GM18517 (cell line): Measurements from ENCODE around the gene HBP1.
A peak's percentile ranks its signal among the peaks of the same experiment; 100 is the strongest.
"Not testable (repeated sequence)": the region's sequence is repeated elsewhere in the genome, so short reads cannot be mapped to it uniquely, and the experiment has no call there.

Experiments used
- ATAC-seq: cut with Tn5 transposase; IDR thresholded peaks from one replicate; pipeline ENCODE4 v1.9.1; 2021; ENCODE audit warnings: mild to moderate bottlenecking, moderate library complexity; ENCODE audit not compliant: unreplicated experiment

The HBP1 gene

DNA sequence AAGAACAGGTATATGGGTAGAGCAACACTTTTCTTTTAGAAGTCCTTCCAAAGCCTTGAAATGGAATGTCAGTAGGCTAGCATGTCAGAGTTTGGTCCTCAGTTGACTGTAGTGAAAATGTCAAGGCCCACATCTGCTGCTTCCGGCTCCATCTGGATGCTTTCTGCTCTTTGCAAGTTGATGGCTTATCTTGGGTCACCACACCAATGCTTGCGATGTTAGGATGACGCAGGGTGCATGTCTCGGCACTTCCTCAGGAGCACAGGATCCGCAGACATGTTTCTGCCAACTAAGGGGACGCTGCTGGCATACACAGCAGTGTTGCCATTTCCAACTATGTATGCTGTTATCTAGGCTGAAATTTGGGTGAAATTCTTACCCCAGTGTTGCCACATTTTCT is 14.0 kb upstream of the HBP1 start:
- ATAC-seq, result no peak

DNA sequence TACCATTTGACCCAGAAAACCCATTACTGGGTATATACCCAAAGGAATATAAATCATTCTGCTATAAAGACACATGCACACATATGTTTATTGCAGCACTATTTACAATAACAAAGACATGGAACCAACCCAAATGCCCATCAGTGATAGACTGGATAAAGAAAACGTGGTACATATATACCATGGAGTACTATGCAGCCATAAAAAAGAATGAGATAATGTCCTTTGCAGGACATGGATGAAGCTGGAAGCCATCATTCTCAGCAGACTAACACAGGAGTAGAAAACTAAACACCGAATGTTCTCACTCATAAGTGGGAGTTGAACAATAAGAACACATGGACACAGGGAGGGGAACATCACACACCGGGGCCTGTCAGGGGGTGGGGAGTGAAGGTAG is 13.1 kb upstream of the HBP1 start:
- ATAC-seq, result not testable (repeated sequence)

DNA sequence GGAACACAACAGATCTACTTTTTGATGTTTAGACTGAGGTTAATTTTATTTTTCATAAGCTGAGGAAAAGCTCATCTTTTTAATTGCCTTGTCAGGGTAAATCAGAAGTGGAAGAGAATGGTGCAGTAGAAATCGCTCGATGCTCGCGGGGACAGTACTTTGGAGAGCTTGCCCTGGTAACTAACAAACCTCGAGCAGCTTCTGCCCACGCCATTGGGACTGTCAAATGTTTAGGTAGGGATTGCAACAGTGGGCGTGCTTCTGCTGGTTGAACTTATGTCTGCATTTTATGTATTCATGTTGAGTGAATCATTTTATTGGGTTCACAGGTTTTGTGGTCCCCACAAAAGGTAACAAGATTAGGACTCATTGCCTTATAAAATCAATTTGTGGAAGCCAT is 11.7 kb upstream of the HBP1 start:
- ATAC-seq, result no peak

DNA sequence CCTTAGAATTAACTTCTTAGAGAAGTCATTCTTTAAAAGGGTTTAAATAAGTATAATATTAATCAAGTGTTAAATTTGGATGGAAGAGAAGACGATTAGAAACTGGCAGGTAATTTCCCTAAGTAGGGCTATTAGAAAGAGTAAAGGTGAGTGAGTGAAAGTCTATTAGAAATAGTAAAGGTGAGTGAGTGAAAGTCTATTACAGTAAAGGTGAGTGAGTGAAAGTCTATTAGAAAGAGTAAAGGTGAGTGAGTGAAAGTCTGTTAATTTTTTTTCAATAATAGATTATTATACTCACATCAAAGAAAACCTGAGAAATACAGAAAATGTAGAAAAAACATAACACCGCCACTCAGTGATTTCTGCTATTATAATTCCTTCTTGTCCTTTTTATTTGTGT is 10.8 kb upstream of the HBP1 start:
- no peak for ATAC-seq

DNA sequence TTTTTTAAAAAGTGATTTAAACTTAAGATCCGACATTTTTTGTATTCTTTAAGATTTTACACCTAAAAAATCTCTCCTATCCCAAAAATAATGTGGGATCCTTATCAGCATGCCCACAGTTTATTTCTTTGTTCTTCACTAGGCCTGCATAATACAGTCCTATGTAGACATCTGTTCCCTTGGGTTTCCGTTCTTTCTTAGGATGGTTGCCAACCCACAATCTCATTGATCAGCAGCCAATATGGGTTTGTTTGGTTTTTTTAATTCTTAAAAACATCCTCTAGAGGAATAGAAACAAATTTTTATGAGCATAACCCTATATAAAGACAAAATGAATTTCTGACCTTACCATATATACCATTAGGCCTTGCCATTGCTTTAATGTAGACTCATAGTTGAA is 8.4 kb upstream of the HBP1 start:
- no peak for ATAC-seq

DNA sequence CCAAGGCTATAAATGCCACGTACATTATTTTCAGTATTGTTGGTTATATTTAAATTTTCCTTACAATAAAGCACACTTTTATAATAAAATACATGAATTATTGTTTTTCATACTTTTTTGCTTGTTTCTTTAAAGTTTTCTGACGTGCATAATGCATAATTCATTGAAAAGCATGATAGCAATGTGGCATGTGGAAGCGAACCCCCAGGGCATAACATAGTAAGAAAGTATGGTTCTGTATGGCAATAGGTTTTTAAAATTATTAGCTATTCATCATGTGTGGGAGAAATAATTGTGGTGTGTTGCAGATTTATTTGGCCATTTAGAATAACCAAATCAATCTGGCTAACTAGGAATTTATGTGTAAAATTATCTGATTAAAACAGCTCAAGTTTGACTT is 7.4 kb upstream of the HBP1 start:
- ATAC-seq, result no peak

DNA sequence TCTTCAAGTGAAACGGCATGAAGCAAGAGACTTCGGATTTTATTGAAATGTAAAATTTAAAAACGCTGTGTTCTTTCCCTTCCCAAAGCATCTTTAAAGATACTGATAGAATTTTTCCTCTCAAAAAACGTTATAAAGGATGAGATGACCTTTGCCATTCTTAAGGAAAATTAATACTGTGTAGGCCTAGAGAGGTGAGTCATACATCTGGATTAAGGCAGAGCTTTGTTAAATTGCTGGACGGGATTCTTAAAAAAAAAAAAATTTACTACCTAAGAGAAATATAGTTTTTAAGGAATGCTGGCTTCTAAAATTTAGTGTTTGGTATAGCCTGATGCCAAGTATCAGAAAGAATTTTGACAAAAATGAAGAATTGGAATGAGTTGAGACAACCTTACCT is 6.3 kb upstream of the HBP1 start:
- ATAC-seq, result no peak

DNA sequence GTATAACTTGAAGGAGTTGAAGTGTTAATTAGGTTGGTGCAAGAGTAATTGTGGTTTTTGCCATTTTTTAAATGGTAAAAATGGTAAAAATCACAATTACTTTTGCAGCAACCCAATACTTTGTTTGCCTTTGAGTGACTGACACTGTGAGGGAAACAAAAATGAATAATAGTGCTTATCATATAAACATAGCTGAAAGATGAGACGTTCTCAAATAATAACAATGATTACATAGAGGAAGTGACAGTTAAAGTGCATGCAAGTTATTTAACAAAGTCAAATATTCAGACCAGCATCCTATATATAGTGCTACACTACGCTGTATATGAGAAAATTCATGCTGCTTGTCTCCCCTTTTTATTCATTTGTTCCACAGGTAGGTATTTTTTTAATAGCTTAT is 4.7 kb upstream of the HBP1 start:
- ATAC-seq, result no peak

DNA sequence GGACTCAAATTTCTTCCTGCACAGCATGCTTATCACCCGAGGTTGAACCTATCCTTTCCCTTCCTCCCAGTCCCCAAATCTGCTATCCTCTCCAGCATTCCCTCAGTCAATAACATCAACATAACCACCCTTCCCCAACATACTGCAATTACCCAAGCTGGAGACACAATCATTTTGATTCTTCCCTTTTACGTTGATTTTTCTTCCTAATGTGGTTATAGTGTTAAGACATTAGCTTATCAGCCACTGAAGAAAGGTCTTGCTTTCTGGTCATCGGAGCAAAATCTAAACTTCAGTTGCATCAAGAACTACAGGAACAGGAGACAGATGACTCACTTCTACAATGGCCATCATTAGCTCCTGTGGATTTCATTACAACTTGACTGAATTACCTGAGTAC is 3.5 kb upstream of the HBP1 start:
- ATAC-seq, result no peak

DNA sequence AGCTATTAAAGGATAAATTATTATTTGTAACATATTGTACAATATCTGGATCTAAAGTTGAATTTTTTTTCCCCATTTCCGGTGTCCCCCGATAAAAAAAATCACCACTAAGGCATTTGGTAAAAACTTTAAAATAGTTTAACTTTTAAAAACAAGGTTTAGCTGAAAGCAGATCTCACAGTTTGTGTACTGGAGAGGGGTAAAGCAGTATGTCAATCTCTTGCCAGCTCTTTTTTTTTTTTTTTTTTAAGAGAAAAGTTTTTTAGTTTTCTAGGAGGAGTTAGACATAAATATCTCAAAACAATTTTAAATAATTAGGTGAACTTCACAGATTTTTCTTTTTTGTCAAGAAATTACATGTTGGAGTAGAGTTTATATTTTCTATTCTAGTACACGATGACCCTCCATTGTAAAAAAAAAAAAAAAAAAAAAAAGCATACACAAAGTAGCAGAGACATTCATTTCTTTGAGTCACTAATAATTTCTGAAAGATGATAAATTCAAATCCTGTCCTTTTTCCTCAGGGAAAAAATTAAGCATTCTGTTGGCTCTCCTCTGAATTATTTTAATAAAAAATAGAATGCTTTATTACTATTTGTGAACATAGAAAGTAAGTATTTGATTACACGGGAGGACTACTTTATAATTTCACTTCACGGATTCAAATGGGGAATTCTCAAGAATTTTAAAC is 1.9 kb upstream of the HBP1 start:
- ATAC-seq, result no peak

DNA sequence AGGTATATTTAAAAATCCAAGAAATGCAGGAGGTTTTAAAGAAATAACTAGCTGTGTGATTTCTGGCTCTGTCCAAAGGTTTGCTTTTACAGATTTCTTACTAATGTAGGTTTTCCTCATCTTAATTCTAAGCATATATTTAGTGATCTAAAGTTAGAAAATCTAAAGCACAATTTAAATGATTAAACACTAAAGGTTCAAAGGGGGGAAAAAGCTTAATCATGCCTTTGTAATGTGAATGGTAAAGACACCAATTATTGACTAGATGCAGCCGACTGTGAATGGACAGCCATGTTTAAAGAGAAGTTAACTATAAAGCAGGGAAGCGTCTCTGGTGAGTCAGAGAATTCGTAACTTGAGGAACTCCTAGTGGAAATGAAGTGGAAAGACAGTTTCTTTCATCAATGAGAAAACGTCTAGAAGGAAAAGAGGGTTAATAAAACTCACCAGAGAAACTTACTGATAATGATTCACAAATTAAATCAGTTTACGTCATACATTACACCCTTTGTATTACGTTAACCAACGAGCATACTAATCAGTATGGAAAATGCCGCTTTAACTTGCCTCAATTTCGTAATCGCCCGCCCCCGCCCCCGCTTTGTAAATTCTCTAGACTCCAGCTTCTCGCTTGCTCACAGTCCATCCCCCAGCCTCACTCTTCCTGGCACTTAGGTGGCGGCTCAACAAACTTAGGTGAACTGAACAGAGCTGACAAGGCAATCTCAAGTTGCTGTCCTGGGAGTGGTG is 1.1 kb upstream of the HBP1 start:
- ATAC-seq, result no peak

DNA sequence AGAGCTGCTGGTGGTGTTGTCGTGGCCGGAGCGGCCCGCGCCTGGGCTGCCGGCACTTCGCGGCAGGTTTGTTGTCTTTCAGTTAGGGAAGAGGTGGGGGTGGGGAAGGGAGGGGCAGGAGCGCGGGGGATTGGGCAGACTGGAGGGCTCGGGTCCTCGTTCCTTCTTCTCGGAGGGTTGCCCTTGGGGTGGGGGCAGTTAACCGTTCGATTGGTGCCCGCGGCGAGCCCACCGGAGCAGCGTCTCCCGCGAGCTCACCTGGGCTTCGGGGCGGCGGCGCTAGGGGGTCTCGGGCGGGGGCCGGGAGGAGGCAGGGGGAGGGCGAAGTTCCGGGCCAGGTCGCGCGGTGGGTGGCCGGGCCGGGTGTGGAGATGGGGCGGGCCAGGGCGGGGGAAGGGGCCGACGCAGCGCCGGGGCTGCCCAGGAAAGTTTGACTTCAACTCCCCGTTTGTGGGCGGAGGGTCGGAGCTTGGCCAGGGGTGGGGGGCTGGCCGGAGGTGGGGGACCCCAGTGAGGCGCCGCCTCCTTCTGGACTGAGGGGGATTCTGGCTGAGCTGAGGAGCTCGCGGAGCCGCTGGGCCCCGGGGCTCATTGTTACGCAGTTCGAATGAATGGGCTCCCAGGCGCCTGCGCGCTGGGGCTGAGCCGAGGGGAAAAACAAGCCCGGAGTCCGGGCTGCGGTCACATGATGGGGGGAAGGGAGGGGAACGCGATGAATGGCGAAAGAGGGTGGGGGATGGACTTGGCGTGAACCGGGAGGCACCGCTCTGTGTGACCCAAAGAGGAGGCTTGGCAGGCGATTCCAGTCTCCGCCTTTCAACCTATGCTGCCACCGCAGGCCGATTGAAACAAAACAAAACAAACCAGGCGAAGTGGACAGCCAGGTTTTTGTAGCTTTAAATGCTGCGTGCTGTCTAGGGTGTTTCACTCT is 582 bp downstream of the HBP1 start:
- ATAC-seq, result peak; percentile 21

DNA sequence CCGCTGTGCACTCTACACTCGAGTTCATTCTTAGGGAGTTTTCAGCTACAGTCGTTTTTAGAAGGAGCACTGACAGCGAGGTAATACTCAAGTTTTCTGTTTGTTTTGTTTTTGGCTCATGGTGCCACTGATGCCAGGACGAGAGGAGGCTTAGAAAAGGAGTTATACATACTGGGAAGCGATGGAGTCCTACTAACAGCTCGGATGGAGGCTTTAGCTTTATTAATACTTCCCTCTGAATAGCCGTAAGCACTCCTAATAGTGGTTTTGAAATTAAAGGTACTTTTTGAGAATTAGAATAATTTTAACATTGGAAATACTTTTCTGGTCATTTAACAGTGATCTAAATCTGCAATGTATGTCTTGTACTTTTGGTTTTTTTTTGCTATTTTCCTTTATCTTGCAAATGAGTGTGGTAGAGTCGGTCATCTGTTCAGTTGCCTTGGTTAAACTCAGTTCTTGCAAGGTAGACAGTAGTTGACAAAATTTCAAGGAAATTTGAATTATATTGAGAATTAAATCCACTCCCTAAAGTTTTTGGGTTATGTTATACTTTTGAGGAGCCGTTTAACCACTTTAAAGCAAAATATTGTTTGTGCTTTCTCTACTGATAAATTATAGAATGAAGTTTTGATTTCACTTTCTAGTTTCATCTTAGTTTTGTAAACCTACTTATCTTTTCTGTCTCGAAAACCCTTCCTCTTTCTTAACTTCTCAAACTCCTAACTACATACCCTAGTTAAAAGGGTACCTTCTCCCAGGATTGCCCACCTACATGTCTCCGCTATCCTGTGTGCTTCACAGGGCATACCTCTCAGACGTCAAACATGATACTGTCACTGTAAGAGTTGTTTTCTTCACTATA is 1.5 kb downstream of the HBP1 start:
- ATAC-seq, result no peak

DNA sequence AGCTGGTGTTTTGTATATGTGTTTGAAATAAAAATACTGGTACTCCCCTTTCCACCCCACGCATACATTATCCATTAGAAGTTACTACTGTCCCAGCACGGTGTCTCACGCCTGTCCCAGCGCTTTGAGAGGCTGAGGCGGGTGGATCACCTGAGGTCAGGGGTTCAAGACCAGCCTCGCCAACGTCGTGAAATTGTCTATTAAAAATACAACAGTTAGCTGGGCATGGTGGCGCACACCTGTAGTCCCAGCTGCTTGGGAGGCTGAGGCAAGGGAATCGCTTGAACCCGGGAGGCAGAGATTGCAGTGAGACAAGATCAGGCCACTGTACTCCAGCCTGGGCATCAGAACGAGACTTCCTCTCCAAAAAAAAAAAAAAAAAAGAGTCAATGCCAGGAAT is 2.7 kb downstream of the HBP1 start:
- ATAC-seq, result no peak

DNA sequence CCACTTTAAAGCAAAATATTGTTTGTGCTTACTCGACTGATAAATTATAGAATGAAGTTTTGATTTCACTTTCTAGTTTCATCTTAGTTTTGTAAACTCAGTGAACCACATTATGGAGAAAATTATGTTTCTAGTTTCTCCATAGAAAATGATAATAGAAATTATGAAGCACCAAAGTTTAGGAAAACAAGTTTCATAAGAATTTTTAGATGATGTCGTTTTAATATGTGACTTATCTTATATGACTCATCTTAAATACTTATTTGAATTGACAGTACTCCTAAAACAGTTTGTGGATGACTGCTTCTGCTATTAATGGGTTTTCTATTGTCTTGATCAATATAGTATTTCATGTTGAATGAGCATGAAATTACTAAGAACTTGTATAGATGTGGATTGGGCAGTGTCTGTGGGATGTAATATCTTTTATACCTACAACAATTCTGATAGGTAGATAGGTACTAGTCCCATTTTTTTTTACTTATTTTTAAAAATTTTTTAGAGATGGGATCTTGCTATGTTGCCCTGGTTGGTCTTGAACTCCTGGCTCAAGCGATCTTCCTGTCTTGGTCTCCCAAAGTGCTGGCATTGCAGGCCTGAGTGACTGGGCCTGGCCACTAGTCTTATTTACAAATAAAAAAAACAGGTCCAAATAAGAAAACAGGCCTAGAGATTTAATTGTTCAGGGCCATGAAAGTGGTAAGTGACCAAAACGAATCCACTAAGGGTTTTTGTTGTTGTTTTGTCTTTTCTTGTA is 3.7 kb downstream of the HBP1 start:
- no peak for ATAC-seq

DNA sequence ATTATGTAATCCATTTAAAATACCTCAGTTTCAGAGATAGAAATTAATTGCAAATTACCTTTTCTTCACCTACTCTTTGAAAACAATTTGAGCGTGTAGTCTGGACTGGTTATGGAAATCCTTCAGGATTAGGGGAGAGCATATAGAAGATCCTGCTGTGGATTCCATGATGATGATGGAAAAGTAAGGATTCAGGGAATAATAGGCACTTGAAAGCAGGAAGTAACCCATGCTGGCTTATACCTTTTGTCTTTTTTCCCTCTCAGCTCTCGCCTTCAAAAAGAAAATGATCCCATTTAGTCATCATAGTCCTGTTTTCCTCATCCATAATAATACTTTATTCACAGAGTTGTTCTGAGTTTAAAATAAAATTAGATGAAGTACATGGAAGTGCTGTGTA is 4.4 kb downstream of the HBP1 start:
- no peak for ATAC-seq

DNA sequence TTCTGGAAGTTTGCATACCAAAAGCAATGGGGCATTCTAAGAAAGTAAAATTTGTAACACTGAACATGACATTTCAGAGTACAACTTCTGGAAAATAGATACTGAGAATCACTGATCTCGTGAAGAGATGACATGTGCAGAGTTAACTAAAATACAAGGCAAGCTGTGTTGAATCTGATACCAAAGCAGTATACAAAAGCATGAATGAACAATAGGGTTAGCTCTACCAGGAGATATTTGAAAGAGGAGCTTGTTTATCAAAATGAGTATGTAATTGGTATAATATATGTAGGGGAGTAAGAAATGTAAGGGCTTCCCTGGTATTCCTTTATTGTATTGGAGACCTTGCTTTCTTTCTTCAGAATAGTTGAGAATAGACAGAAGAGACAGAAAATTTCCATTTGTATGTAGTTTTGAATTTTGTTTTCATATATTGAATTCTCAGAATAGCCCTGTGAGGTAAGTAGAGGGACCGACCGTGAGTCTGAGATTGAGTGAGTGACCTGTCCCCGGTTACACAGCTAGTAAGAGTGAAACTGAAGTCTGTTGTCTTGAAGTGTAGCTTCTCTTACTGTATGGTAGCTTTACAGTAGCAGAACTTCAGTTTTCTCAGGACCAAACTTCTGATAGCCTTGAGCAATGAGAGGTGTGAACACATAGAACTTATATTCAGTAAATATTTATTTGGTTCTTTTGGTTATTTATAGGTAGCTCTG is 5.0 kb downstream of the HBP1 start:
- ATAC-seq, result peak; percentile 56

DNA sequence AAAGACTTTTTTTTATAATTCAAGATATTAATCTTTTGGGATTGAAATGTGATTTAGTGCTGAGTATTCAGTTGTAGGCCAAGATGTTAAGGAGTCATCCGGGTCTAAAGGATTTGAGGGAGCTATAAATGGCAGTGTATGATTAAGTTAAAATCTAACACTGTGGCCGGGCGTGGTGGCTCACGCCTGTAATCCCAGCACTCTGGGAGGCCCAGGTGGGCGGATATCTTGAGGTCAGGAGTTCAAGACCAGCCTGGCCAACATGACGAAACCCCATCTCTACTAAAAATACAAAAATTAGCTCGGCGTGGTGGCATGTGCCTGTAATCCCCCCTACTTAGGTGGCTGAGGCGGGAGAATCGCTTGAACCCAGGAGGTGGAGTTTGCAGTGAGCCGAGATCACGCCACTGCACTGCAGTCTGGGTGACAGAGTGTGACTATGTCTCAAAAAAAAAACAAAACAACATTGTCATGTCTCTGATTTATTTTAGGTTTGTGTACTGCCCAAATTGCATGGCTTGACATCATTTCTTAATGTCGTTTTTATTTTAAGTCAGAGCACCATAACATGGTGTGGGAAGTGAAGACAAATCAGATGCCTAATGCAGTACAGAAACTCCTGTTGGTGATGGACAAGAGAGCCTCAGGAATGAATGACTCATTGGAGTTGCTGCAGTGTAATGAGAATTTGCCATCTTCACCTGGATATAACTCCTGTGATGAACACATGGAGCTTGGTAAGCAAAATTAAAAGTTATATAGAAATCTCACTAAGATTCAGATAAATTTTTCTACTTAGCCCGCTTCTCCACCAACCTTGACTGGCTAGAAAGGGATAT is 10.7 kb downstream of the HBP1 start:
- no peak for ATAC-seq

DNA sequence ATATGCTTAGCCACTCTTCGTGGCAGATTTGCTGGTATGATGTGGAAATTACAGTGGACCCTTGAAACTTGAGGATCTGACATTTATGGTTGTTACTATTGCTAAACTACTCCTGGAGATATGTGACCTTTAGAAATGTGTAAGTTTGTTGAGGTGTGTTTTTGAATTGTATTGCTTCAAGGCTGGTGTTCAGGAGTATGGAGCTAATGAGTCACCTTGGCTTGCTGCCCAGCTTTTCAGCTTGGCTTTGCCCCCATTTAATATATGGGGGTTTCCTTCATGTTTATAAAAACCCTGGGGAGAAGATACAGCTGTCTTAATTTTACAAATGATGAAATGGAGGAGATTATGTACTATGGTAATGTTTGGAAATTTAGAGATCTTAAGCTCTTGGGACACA is 11.6 kb downstream of the HBP1 start:
- ATAC-seq, result no peak
